ENCODE results near the gene SMIM12.
A peak's percentile ranks its signal among the peaks of the same experiment; 100 is the strongest.
"Not testable (repeated sequence)": the region's sequence is repeated elsewhere in the genome, so short reads cannot be mapped to it uniquely, and the experiment has no call there.

The SMIM12 gene

DNA sequence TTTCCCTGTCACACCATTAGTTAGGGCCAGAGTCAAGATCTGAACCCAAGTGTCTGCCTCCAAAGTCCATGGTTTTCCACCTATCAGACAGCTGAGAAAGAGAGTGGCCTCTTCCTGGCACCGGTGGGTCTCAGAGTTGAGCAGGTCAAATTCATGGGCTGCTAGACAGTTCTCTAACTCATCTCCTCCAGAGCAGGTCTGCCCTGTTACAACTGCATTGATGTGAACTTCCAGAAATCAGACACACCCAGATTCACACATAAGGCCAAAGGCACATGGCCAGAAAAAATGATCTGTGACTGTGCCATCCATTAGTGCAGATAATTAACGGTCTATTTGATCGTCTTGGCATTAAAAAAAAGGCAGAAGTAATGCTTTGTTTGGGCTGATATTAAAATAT lies 17.5 kb downstream of the SMIM12 start:
- DNase-seq: no peak

DNA sequence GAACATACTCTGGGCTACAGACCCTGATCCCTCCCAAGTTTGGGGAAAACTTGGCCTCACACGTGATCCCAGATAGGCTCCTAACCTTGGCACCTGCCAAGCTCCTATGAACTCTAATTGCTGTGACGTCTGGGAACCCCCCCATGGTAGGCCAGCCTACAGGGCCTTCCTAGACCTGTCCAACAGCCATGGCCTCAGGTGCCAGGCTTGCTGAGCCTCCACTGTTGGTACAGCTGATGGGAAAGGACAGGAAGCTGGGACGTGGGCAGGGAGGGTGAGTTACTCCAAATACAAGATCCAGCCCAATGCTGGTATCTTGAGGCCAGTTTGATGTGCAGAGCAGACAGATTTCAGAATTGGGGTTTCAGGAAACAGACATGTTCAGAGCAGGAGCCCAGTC lies 19.1 kb downstream of the SMIM12 start:
- DNase-seq: no peak

DNA sequence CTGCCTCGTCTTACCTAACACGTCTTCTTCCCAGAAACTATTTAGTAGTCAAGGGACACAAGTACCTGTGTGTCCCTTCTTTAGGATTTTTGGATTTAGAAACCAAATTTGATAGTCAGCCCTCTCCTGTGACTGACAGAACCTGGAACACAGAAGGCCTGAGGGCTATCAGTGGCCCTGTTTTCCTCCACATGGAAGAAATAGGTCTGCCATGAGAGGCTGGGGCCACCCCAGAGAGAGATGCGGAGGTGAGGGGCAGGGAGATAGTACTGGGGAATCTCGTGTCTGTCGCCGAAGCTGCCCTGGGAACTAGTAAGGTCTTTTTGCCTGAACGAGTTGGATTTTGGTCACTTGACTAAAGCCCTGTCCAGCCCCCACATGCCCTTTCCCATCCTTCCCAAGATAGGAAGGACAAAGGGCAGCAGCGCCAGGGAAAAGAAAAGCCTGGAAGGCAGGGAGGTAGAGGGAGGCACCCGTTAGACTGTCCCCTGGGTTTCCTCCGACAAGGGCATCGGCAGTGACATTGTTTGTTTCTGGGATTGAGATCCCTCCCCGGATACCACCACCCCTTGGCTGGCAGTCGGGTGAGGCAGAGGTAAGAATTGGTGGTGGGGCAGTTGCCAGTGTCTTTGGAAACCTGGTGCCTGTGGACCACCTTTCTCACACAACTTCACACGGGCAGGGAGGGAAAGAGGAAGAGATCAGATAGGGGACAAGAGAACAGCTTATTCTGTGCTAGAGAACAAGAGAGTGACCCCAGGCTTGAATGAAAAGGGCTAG lies 19.8 kb downstream of the SMIM12 start:
- no peak for DNase-seq

DNA sequence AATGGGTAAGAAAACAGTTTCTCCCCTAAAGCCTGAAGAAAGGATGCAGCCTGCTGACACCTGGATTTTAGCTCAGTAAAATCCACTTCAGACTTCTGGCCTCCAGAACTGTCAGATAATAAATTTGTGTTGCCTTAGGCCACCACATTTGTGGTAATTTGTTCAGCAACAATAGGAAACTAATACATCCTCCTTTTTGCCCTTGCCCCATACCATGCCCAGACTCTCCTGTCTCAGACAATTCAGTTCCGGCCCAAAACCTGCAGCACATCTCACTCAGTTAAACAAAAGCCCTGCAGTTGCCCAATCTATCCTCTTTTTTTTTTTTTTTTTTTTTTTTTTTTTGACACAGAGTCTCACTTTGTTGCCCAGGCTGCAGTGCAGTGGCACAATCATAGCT lies 25.8 kb downstream of the SMIM12 start:
- DNase-seq: peak; percentile 49

- no peak for DNase-seq
These were observed 27.8 kb downstream of the SMIM12 start for GRCh38 chr1:34831721-34832246.

DNA sequence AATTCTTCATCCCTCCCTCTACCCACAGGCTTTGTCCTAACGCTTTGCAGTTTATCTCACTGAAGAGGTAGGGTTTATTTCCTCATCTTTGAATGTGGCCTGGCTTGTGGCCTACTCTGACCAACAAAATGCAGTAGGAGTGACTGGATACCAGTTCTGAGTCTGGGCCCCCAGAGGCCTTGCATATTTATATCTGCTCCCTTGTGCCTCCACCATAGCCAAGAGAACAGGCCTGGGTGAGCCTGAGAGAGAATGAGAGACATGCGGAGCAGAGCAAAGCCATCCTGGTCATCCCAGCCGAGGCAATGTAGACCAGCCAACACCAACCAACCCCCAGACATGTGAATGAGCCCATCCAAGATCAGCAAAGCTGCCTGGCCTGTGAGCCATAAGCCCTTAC lies 30.3 kb downstream of the SMIM12 start:
- DNase-seq: peak; percentile 85

DNA sequence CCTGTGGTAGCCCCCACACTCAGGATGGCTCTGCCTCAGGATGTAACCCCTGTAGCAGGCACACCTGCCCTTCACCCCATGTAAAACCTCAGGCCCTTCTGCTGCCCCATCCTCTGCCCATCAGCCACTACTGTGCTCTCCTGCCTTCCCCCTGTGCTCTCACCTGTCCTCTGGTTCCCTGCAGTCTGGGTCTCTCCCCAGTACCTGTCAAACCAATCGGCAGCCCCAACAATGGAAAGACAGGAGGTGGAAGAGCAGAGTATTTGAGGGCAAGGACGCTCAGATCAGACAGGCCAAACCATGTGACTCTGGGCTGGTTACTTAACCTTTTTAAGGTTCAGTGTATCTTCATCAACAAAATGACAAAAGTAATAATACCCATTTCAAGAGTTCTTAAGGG lies 30.9 kb downstream of the SMIM12 start:
- DNase-seq: no peak

GRCh38 chr1:34827341-34827941 lies 32.1 kb downstream of the SMIM12 start:
- DNase-seq: no peak

DNA sequence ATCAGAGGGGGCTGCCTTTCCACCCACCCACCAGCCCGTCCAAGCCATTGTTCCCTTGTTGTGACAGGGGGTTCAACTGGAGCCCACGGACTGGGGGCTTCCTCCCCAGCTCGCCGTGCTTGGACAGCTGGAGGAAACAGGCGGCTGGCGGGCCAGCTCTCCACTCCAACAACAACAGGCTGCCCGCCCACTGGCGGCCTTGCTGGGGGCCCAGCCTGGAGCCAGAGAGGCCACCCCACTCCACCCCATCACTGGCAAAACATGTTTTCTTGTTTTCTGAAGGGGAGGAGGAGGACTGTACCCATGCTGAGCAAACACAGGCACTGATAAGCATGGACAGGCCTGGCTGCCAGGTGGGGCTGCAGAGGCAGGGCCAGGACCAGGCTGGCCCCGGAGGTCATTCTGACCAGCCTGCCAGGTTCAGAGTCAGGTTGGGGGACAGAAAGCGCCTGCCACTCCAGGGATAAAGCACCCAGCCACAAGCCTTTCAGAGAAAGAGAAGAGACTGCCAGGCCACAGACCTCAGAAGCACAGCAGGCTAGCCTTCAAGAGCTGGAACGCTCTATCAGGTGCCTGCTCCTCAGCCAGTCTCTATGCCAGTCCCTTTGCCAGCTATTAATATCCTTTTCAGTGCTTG lies 34.0 kb downstream of the SMIM12 start:
- no peak for DNase-seq

DNA sequence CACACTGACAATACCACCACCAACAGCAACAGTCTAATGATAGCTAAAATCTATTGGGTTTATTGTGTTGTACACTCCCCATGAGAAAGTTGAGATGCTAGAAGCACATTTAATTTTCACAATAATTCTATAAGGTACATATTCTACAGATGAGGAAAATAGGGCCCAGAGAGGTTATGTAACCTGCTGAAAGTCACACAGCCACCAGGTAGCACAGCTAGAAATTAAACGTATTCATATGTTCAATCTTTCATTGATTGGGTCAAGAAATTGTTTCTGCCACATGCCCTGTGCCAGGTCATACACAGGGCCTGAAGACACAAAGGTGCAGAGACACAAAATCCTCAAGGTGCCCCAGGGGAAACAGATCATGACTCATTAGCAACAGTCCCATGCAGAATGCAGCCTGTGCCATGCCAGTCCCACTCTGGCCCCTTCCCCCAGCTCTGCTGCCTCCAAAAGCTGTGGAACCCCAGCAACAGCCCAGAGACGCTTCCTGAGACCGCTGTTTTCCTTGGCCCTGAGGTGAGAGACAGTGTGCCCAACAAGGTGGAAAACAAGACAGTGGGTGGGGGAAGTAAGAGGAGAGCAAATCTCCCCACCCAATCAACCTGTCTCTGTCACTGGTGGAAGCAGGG lies 34.6 kb downstream of the SMIM12 start:
- DNase-seq: no peak

- peak; percentile 19 for DNase-seq
These were observed 37.3 kb downstream of the SMIM12 start for GRCh38 chr1:34822202-34822601.

DNA sequence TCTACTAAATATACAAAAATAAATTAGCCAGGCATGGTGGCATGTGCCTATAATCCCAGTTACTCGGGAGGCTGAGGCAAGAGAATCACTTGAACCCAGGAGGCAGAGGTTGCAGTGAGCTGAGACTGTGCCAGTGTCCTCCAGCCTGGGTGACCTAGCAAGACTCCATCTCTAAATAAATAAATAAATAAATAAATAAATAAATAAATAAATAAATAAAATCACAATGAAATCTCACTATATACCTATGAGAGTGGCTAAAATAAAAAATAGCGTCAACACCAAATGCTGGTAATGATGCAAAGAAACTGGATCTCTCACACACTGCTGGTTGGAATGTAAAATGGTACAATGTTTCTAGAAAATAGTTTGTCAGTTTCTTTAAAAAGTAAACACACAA lies 40.7 kb downstream of the SMIM12 start:
- not testable (repeated sequence) for DNase-seq

- no peak for DNase-seq
These were observed 42.8 kb downstream of the SMIM12 start for GRCh38 chr1:34816778-34817177.

- DNase-seq: no peak
These were observed 43.2 kb downstream of the SMIM12 start for GRCh38 chr1:34816332-34816731.

DNA sequence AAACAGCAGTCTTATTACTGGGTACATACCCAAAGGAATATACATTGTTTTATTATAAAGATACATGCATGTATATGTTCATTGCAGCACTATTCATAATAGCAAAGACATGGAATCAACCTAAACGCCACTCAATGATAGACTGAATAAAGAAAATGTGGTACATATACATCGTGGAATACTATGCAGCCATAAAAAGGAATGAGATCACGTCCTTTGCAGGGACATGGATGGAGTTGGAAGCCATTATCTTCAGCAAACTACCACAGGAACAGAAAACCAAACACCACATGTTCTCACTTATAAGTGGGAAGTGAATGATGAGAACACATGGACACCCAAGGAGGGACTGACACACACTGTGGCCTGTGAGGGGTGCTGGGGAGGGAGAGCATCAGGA lies 48.8 kb downstream of the SMIM12 start:
- not testable (repeated sequence) for DNase-seq

DNA sequence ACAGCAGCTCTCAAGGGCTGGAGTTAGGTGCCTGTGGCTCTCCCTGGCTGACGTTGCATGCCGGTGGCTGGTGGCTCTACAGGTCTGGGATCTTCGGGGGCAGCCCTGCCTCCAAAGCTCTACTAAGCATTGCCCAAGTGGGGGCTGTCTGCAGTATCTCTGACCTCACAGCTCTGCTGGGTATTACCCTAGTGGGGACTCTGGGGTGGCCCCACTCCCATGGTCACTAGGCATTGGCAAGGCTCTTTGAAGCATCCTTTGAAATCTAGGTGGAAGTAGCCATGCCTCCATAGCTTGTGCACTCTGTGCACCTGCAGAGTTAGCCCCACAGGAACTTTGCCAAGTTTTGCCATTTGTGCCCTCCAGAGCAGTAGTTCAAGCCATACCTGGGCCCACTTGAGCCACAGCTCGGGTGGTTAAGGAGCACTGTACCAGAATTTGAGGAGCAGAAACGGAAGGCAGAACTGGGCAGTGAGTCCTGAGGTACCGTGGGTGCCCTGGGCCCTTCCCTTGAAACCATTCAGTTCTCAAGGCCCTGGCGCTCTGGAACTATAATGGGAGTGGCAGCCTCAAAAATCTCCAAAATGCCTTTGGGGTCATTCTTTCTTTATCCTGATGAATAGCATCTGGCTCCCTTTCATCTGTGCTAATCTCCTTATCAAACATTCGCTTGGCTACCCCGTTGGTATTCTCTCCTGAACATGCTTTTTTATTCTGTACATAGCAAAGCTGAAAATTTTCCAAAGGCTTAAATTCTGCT lies 51.3 kb downstream of the SMIM12 start:
- DNase-seq: no peak

GRCh38 chr1:34806396-34806795 lies 53.2 kb downstream of the SMIM12 start:
- no peak for DNase-seq

- DNase-seq: no peak
These were observed 55.8 kb downstream of the SMIM12 start for GRCh38 chr1:34803770-34804169.
